Astrocyte (in vitro differentiated cells and primary cell): ENCODE results near the gene ADGRF1.
A peak's percentile ranks its signal among the peaks of the same experiment; 100 is the strongest.

Experiments
- EZH2 ChIP-seq: IDR thresholded peaks from 2 replicates; pipeline ENCODE4 v1.6.1; 2012; ENCODE audit warnings: mild to moderate bottlenecking, low read length, inconsistent platforms; ENCODE audit not compliant: insufficient read depth
- TF ChIP-seq, protein P1 (sequence below): IDR thresholded peaks from 2 replicates; pipeline ENCODE4 v1.5.1; 2011; ENCODE audit warnings: low read depth, mild to moderate bottlenecking, inconsistent platforms, low read length, moderate library complexity; ENCODE audit not compliant: insufficient read depth

DNA sequence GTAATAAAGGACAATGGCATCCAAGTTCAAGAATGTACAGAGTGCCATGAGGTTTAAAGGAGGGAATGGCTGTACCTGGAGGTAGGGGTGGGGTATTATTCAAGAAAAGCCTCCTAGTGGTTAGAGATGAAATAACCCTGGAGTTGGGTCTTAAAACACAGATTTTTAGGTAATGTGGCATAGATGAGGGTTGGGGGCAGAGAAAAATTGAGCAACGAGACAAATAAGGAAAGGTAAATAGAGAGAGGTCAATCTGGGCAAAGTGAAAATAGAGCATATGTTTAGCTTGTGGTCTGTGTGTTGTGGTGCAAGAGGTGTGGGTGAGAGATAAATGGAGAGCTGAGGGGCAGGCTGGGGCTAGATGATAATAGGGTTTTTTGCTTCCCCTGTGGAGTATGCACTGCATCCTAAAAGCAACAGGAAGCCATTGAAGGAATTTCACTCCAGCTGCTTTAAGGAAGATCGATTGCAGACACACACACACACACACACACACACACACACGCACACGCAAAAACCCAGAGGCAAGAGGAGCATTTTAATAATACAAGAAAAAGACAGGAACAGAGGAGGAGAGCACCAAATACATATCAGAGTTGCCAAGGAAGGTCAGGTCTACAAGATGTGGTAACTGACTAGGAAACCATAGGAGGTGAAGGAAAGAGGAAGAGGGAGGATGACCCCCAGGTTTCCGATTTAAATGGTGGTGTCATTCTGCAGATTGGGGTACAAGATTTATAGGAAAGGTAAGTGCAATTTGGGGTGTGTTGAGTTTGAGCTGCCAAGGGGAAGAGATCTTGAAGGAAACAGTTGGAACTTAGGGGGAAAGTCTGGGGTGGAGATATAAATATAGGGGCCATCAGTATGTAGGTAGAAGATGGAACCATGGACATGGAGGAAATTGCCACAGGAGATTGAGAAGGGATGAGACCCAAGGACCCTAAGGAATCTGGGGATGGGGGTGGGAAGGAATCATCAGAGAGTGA lies 31.3 kb upstream of the ADGRF1 start:
- TF ChIP-seq, protein P1, sequence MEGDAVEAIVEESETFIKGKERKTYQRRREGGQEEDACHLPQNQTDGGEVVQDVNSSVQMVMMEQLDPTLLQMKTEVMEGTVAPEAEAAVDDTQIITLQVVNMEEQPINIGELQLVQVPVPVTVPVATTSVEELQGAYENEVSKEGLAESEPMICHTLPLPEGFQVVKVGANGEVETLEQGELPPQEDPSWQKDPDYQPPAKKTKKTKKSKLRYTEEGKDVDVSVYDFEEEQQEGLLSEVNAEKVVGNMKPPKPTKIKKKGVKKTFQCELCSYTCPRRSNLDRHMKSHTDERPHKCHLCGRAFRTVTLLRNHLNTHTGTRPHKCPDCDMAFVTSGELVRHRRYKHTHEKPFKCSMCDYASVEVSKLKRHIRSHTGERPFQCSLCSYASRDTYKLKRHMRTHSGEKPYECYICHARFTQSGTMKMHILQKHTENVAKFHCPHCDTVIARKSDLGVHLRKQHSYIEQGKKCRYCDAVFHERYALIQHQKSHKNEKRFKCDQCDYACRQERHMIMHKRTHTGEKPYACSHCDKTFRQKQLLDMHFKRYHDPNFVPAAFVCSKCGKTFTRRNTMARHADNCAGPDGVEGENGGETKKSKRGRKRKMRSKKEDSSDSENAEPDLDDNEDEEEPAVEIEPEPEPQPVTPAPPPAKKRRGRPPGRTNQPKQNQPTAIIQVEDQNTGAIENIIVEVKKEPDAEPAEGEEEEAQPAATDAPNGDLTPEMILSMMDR, result peak; percentile 22
- no peak for TF ChIP-seq EZH2
